HG03432 (cell line): ENCODE measurements around the gene COL4A2.

Experiments used
- ATAC-seq: cut with Tn5 transposase; IDR thresholded peaks from one replicate; pipeline ENCODE4 v1.9.1; 2021; ENCODE audit warnings: mild to moderate bottlenecking, moderate library complexity; ENCODE audit not compliant: unreplicated experiment

Gene COL4A2

GRCh38 chr13:110503037-110503901 is 196.2 kb downstream of the COL4A2 start:
- ATAC-seq: no peak

- no peak for ATAC-seq
Observed at GRCh38 chr13:110503979-110504499, 197.0 kb downstream of the COL4A2 start.

- no peak for ATAC-seq
Observed at GRCh38 chr13:110505594-110505993, 198.5 kb downstream of the COL4A2 start.

GRCh38 chr13:110506396-110506795 is 199.3 kb downstream of the COL4A2 start:
- ATAC-seq: no peak

- ATAC-seq: no peak
Observed at GRCh38 chr13:110506859-110507566, 199.9 kb downstream of the COL4A2 start.

- ATAC-seq: no peak
Observed at GRCh38 chr13:110507678-110508381, 200.7 kb downstream of the COL4A2 start.

GRCh38 chr13:110509478-110509926 is 202.4 kb downstream of the COL4A2 start:
- ATAC-seq: no peak

GRCh38 chr13:110509971-110510786 is 203.1 kb downstream of the COL4A2 start:
- ATAC-seq: no peak

GRCh38 chr13:110511509-110512181 is 204.6 kb downstream of the COL4A2 start:
- ATAC-seq: no peak

- no peak for ATAC-seq
Observed at GRCh38 chr13:110512198-110512740, 205.2 kb downstream of the COL4A2 start.

- no peak for ATAC-seq
Observed at GRCh38 chr13:110516500-110516899, 209.4 kb downstream of the COL4A2 start.

- ATAC-seq: no peak
Observed at GRCh38 chr13:110517505-110518225, 210.6 kb downstream of the COL4A2 start.

GRCh38 chr13:110518226-110518525 is 211.1 kb downstream of the COL4A2 start:
- no peak for ATAC-seq

- no peak for ATAC-seq
Observed at GRCh38 chr13:110518571-110518970, 211.5 kb downstream of the COL4A2 start.

GRCh38 chr13:110519046-110519445 is 212.0 kb downstream of the COL4A2 start:
- ATAC-seq: no peak

- ATAC-seq: no peak
Observed at GRCh38 chr13:110519506-110519905, 212.4 kb downstream of the COL4A2 start.

- no peak for ATAC-seq
Observed at GRCh38 chr13:110520431-110521295, 213.6 kb downstream of the COL4A2 start.

GRCh38 chr13:110521296-110521680 is 214.2 kb downstream of the COL4A2 start:
- ATAC-seq: no peak
